Astrocyte (in vitro differentiated cells and primary cell): ENCODE data around the gene MVD. TPM values are rescaled to one million over a fixed set of nuclear protein-coding genes. Genes with fewer than 3 reads are reported as not detected.

Source experiments
- DNase-seq: peaks from one replicate; pipeline ENCODE4 v3.0.0-alpha.2; 2010; ENCODE audit warnings: low read depth
- FAIRE-seq: peaks from 2 replicates; lab custom pipeline; 2011; peaks lifted over from hg19 to GRCh38; lab: Jason Lieb, UNC
- H2AFZ ChIP-seq: 2 replicates; pipeline ENCODE4 v1.6.0; 2012; ENCODE audit warnings: low read depth, low read length, inconsistent platforms
- H3K27ac ChIP-seq: 2 replicates; pipeline ENCODE4 v1.5.1; 2011; ENCODE audit warnings: low read depth, low read length, inconsistent platforms
- H3K27me3 ChIP-seq: 2 replicates; pipeline ENCODE4 v1.6.0; 2011; ENCODE audit warnings: low read length, inconsistent platforms; ENCODE audit not compliant: insufficient read depth
- H3K36me3 ChIP-seq: 2 replicates; pipeline ENCODE4 v1.5.1; 2011; ENCODE audit warnings: low read length, inconsistent platforms; ENCODE audit not compliant: insufficient read depth
- H3K4me1 ChIP-seq: 2 replicates; pipeline ENCODE4 v1.5.1; 2011; ENCODE audit warnings: low read length, inconsistent platforms; ENCODE audit not compliant: insufficient read depth
- H3K4me2 ChIP-seq: 2 replicates; pipeline ENCODE4 v1.6.0; 2012; ENCODE audit warnings: low read length, inconsistent platforms
- H3K4me3 ChIP-seq: 2 replicates; pipeline ENCODE4 v1.5.1; 2011; ENCODE audit warnings: low read depth, mild to moderate bottlenecking, low read length, inconsistent platforms; ENCODE audit not compliant: insufficient read depth
- H3K79me2 ChIP-seq: 2 replicates; pipeline ENCODE4 v1.6.0; 2012; ENCODE audit warnings: mild to moderate bottlenecking, low read length, inconsistent platforms; ENCODE audit not compliant: insufficient read depth
- H3K9ac ChIP-seq: 2 replicates; pipeline ENCODE4 v1.6.0; 2012; ENCODE audit warnings: mild to moderate bottlenecking, low read length, inconsistent platforms
- H3K9me3 ChIP-seq: 2 replicates; pipeline ENCODE4 v1.5.1; 2012; ENCODE audit warnings: low read depth, mild to moderate bottlenecking, low read length, inconsistent platforms; ENCODE audit not compliant: insufficient read depth
- H4K20me1 ChIP-seq: 2 replicates; pipeline ENCODE4 v1.6.0; 2012; ENCODE audit warnings: low read length, inconsistent platforms; ENCODE audit not compliant: insufficient read depth
- H3K27ac Mint-ChIP-seq: one replicate; pipeline ENCODE4 v1.8.0; 2021; ENCODE audit warnings: mild to moderate bottlenecking, mixed read lengths; ENCODE audit not compliant: unreplicated experiment
- H3K27me3 Mint-ChIP-seq: one replicate; pipeline ENCODE4 v1.8.0; 2021; ENCODE audit warnings: low read depth, mixed read lengths; ENCODE audit not compliant: unreplicated experiment
- H3K36me3 Mint-ChIP-seq: one replicate; pipeline ENCODE4 v1.8.0; 2021; ENCODE audit warnings: low read depth, mixed read lengths; ENCODE audit not compliant: unreplicated experiment
- H3K4me1 Mint-ChIP-seq: one replicate; pipeline ENCODE4 v1.8.0; 2021; ENCODE audit warnings: low read depth, mixed read lengths; ENCODE audit not compliant: unreplicated experiment
- H3K4me3 Mint-ChIP-seq: one replicate; pipeline ENCODE4 v1.8.0; 2021; ENCODE audit warnings: mild to moderate bottlenecking, moderate library complexity, mixed read lengths; ENCODE audit not compliant: unreplicated experiment
- H3K9me3 Mint-ChIP-seq: one replicate; pipeline ENCODE4 v1.8.0; 2021; ENCODE audit warnings: mild to moderate bottlenecking, mixed read lengths; ENCODE audit not compliant: unreplicated experiment
- CTCF ChIP-seq: IDR thresholded peaks from 2 replicates; pipeline ENCODE4 v1.5.1; 2011; ENCODE audit warnings: low read depth, mild to moderate bottlenecking, inconsistent platforms, low read length, moderate library complexity; ENCODE audit not compliant: insufficient read depth
- EZH2 ChIP-seq: IDR thresholded peaks from 2 replicates; pipeline ENCODE4 v1.6.1; 2012; ENCODE audit warnings: mild to moderate bottlenecking, low read length, inconsistent platforms; ENCODE audit not compliant: insufficient read depth
- total RNA-seq: library from RNA; stranded (reverse); gene quantifications from 2 replicates; pipeline ENCODE4 v1.2.1, GENCODE V29; 2021

The MVD gene
- total RNA-seq, 1 donor from 2014 or later = 63.9 TPM

DNA sequence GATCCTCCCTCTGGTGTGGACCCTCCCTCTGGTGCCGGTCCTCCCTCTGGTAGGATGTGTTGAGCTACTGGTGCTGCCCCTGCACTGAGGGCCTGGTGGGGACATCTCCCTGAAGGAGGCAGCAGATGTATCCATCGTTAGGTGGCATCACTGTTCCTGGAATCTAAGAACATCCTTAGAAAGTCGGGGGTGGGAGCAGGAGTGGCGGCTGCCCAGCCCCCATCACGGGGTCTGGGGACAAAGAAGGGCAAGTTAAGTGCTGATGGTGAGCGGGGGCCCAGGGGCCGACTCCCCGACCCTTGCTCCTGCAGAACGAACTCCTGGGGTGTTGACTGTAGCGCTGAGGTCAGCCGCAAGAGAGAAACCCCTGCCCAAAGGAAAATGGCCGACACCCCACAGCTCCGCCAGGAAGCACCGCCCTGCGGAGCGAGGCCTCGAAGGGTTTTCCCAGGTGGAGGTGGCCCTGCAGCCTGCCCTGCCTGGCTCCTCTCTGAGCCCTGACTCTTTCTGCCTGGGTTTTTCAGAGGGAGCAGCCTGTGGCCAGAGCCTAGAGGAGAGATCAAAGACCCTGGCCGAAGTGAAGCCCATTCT is 49.0 kb upstream of the MVD start:
- H3K9ac ChIP-seq = no peak overlapping the region
- Mint-ChIP-seq H3K4me3 (no peak overlapping the region), H3K27ac (no peak overlapping the region), H3K9me3 (no peaks in the 10 kb centered on the region), H3K36me3 (no peaks in the 10 kb centered on the region), H3K4me1 (peaks cover 9% of the 10 kb centered on the region), H3K27me3 (no peaks in the 10 kb centered on the region)
- TF ChIP-seq EZH2 = no peak
- no peak for TF ChIP-seq CTCF
- peaks cover 3% of the 10 kb centered on the region for H3K36me3 ChIP-seq
- no peak overlapping the region for H3K4me2 ChIP-seq
- peaks cover 81% of the 10 kb centered on the region for H4K20me1 ChIP-seq
- peaks cover 6% of the 10 kb centered on the region for H3K4me1 ChIP-seq
- FAIRE-seq (no peak), DNase-seq (no peak)
- H3K27me3 ChIP-seq = no peaks in the 10 kb centered on the region
- H3K4me3 ChIP-seq = no peak overlapping the region
- no peaks in the 10 kb centered on the region for H3K9me3 ChIP-seq
- no peak overlapping the region for H2AFZ ChIP-seq
- peaks cover 63% of the 10 kb centered on the region for H3K79me2 ChIP-seq
- no peak overlapping the region for H3K27ac ChIP-seq

- Mint-ChIP-seq H3K9me3 (no peaks in the 10 kb centered on the region), H3K4me1 (peaks cover 9% of the 10 kb centered on the region)
- no peak overlapping the region for H3K4me3 ChIP-seq
Observed at GRCh38 chr16:88710556-88710955, 47.7 kb upstream of the MVD start.

More at GRCh38 chr16:88710556-88710955, 47.7 kb upstream of the MVD start:
- H3K27ac Mint-ChIP-seq = no peak overlapping the region
- TF ChIP-seq EZH2 (no peak), CTCF (no peak)
- Histone ChIP-seq H3K4me1 (peaks cover 7% of the 10 kb centered on the region), H3K27me3 (no peaks in the 10 kb centered on the region), H4K20me1 (peaks cover 75% of the 10 kb centered on the region), H2AFZ (no peak overlapping the region), H3K27ac (no peak overlapping the region), H3K4me2 (no peak overlapping the region), H3K9me3 (no peaks in the 10 kb centered on the region), H3K36me3 (peaks cover 3% of the 10 kb centered on the region), H3K9ac (no peak overlapping the region), H3K79me2 (peaks cover 69% of the 10 kb centered on the region)
- no peak for DNase-seq
- no peaks in the 10 kb centered on the region for H3K36me3 Mint-ChIP-seq
- no peak overlapping the region for H3K4me3 Mint-ChIP-seq
- no peaks in the 10 kb centered on the region for H3K27me3 Mint-ChIP-seq
- no peak for FAIRE-seq
